ENCODE measurements around the gene RLBP1. TPM values are rescaled to one million over a fixed set of nuclear protein-coding genes. Genes with fewer than 3 reads are reported as not detected.

The RLBP1 gene
- total and polyA plus RNA-seq, 9 of the 15 experiments (the other 6 are each of a cell fraction or from before 2014, with no cell fraction given), result 0.05 TPM; not detected in 8

GRCh38 chr15:89243691-89244573 lies 22.6 kb upstream of the RLBP1 start, which contains the start of gene FANCI (continued):
- TF ChIP-seq POU5F1 (IDR thresholded peaks at IDR 0.05; ENCODE audit: borderline replicate concordance, low read depth, low read length, partially characterized antibody) (no peak), UBTF (IDR thresholded peaks at IDR 0.05; ENCODE audit: borderline replicate concordance in 1 of 2, low read depth in 2 of 2, low read length in 2 of 2) (peak in 1 of 2 experiments; percentile 52; a peak in 1 of 4 replicates), NELFE (IDR thresholded peaks at IDR 0.05; ENCODE audit: insufficient read depth, insufficient read length) (no peak), SIN3B (IDR thresholded peaks at IDR 0.05; ENCODE audit: low read depth) (peak; percentile 79), ZNF384 (IDR thresholded peaks at IDR 0.05; ENCODE audit: low read depth, low read length) (0 out of 2 replicates have a peak, but pooled peaks have one; percentile 31), HOMEZ (CRISPR knock-in tag; IDR thresholded peaks at IDR 0.05) (no peak), TRIM24 (IDR thresholded peaks at IDR 0.05) (0 out of 4 replicates have a peak, but pooled peaks of 1 of the 2 experiments have one; percentile 6), THAP12 (CRISPR knock-in tag; IDR thresholded peaks at IDR 0.05) (no peak), RBM15 (IDR thresholded peaks at IDR 0.05; ENCODE audit: insufficient read depth, low read length) (no peak), MECOM (CRISPR knock-in tag; IDR thresholded peaks at IDR 0.05) (no peak), CHD4 (IDR thresholded peaks at IDR 0.05; ENCODE audit: insufficient read depth, insufficient replicate concordance, low read depth, low read length, poor library complexity, severe bottlenecking) (no peak), EZH2 (IDR thresholded peaks at IDR 0.05; ENCODE audit: borderline replicate concordance, low read depth, low read length) (no peak), MYNN (IDR thresholded peaks at IDR 0.05) (no peak), MYNN (CRISPR knock-in tag; IDR thresholded peaks at IDR 0.05) (no peak), TARDBP (IDR thresholded peaks at IDR 0.05) (peak; percentile 70; the same call in 1 of the 2 replicates), CBFA2T2 (conservative IDR thresholded peaks at IDR 0.05) (0 out of 2 replicates have a peak, but pooled peaks have one; percentile 2), ARID2 (IDR thresholded peaks at IDR 0.05) (0 out of 2 replicates have a peak, but pooled peaks have one; percentile 15), ZBTB17 (CRISPR knock-in tag; IDR thresholded peaks at IDR 0.05) (no peak), RFX1 (IDR thresholded peaks at IDR 0.05) (peak; percentile 94), DEAF1 (CRISPR knock-in tag; IDR thresholded peaks at IDR 0.05) (no peak; the same call in 1 of the 2 replicates)

Measured in K562 (cell line).